Amygdala (tissue), 56 donors: ENCODE data around the gene KIF3B.
"Not testable (repeated sequence)": the region's sequence is repeated elsewhere in the genome, so short reads cannot be mapped to it uniquely, and the experiment has no call there.

ENCODE experiments used
- DNase-seq, 56 donors: peaks; one replicate each; lab custom pipeline; 2025; lab: John Stamatoyannopoulos, UW

Gene KIF3B

GRCh38 chr20:32326504-32326845, 49.0 kb downstream of the KIF3B start:
- DNase-seq = no peak

- DNase-seq = peak in 1 of 56 donors; percentile 7
Measured at GRCh38 chr20:32327087-32327681, 49.7 kb downstream of the KIF3B start.

- DNase-seq = no peak
Measured at GRCh38 chr20:32329817-32330554, 52.5 kb downstream of the KIF3B start.

- no peak for DNase-seq
Measured at GRCh38 chr20:32330555-32330897, 53.1 kb downstream of the KIF3B start.

GRCh38 chr20:32332614-32333013, 55.2 kb downstream of the KIF3B start:
- DNase-seq = peak in 4 of 56 donors; percentile 3 to 13 (median 8)

GRCh38 chr20:32333181-32333987, 55.9 kb downstream of the KIF3B start:
- DNase-seq = no peak

GRCh38 chr20:32333988-32334885, 56.8 kb downstream of the KIF3B start:
- peak in 10 of 56 donors; percentile 2 to 47 (median 10) for DNase-seq

GRCh38 chr20:32336918-32337347, 59.5 kb downstream of the KIF3B start:
- DNase-seq = no peak

GRCh38 chr20:32337937-32338661, 60.6 kb downstream of the KIF3B start:
- no peak for DNase-seq

- no peak for DNase-seq
Measured at GRCh38 chr20:32338665-32339064, 61.2 kb downstream of the KIF3B start.

- peak in 4 of 56 donors; percentile 3 to 20 (median 8) for DNase-seq
Measured at GRCh38 chr20:32339116-32339515, 61.7 kb downstream of the KIF3B start.

- not testable (repeated sequence) for DNase-seq
Measured at GRCh38 chr20:32341053-32341452, 63.6 kb downstream of the KIF3B start.

- no peak for DNase-seq
Measured at GRCh38 chr20:32343439-32343838, 66.0 kb downstream of the KIF3B start.

- DNase-seq = peak in 5 of 56 donors; percentile 6 to 23 (median 16)
Measured at GRCh38 chr20:32344835-32345506, 67.5 kb downstream of the KIF3B start.

- DNase-seq = no peak
Measured at GRCh38 chr20:32348207-32348606, 70.8 kb downstream of the KIF3B start.

- no peak for DNase-seq
Measured at GRCh38 chr20:32350421-32350820, 73.0 kb downstream of the KIF3B start.

- no peak for DNase-seq
Measured at GRCh38 chr20:32352121-32352720, 74.8 kb downstream of the KIF3B start.

- no peak for DNase-seq
Measured at GRCh38 chr20:32353848-32354496, 76.5 kb downstream of the KIF3B start.
